ENCODE data around the gene PHLDB2.

PHLDB2 gene

GRCh38 chr3:111999484-112000324 lies 140.6 kb downstream of the PHLDB2 start:
- no peak for DNase-seq (ENCODE audit: low read depth)

GRCh38 chr3:112000367-112000771 lies 141.3 kb downstream of the PHLDB2 start:
- DNase-seq (ENCODE audit: low read depth) = no peak

- no peak for DNase-seq (ENCODE audit: low read depth)
Observed at GRCh38 chr3:112000966-112001365, 141.9 kb downstream of the PHLDB2 start.

- no peak for DNase-seq (ENCODE audit: low read depth)
Observed at GRCh38 chr3:112001526-112001925, 142.5 kb downstream of the PHLDB2 start.

- peak; percentile 57 for DNase-seq (ENCODE audit: low read depth)
Observed at GRCh38 chr3:112002096-112002971, 143.3 kb downstream of the PHLDB2 start.

- no peak for DNase-seq (ENCODE audit: low read depth)
Observed at GRCh38 chr3:112003321-112004080, 144.4 kb downstream of the PHLDB2 start.

- no peak for DNase-seq (ENCODE audit: low read depth)
Observed at GRCh38 chr3:112004187-112004586, 145.1 kb downstream of the PHLDB2 start.

GRCh38 chr3:112004669-112005068 lies 145.6 kb downstream of the PHLDB2 start:
- DNase-seq (ENCODE audit: low read depth) = no peak

GRCh38 chr3:112005091-112005672 lies 146.1 kb downstream of the PHLDB2 start:
- no peak for DNase-seq (ENCODE audit: low read depth)

- DNase-seq (ENCODE audit: low read depth) = no peak
Observed at GRCh38 chr3:112007633-112008032, 148.6 kb downstream of the PHLDB2 start.

- no peak for DNase-seq (ENCODE audit: low read depth)
Observed at GRCh38 chr3:112009670-112010069, 150.6 kb downstream of the PHLDB2 start.

- no peak for DNase-seq (ENCODE audit: low read depth)
Observed at GRCh38 chr3:112010636-112011035, 151.6 kb downstream of the PHLDB2 start.

GRCh38 chr3:112011376-112011940 lies 152.4 kb downstream of the PHLDB2 start:
- no peak for DNase-seq (ENCODE audit: low read depth)

- no peak for DNase-seq (ENCODE audit: low read depth)
Observed at GRCh38 chr3:112012205-112012992, 153.3 kb downstream of the PHLDB2 start.

- DNase-seq (ENCODE audit: low read depth) = peak; percentile 25
Observed at GRCh38 chr3:112013058-112013783, 154.2 kb downstream of the PHLDB2 start.

- no peak for DNase-seq (ENCODE audit: low read depth)
Observed at GRCh38 chr3:112013784-112014143, 154.7 kb downstream of the PHLDB2 start.

GRCh38 chr3:112017091-112017490 lies 158.0 kb downstream of the PHLDB2 start:
- no peak for DNase-seq (ENCODE audit: low read depth)

GRCh38 chr3:112018712-112019111 lies 159.6 kb downstream of the PHLDB2 start:
- DNase-seq (ENCODE audit: low read depth) = no peak

GRCh38 chr3:112019716-112020115 lies 160.7 kb downstream of the PHLDB2 start:
- no peak for DNase-seq (ENCODE audit: low read depth)

- DNase-seq (ENCODE audit: low read depth) = no peak
Observed at GRCh38 chr3:112020674-112021085, 161.6 kb downstream of the PHLDB2 start.
